Epithelial cell of proximal tubule (primary cell): ENCODE measurements around the gene ECHDC1. TPM values are rescaled to one million over a fixed set of nuclear protein-coding genes. Genes with fewer than 3 reads are reported as not detected.

ENCODE experiments used
- DNase-seq: peaks from one replicate; pipeline ENCODE4 v3.0.0-alpha.2; 2011; ENCODE audit warnings: low read depth
- H3K4me3 ChIP-seq: 2 replicates; pipeline ENCODE4 v1.5.1; 2011; ENCODE audit warnings: low read depth, mild to moderate bottlenecking, low read length
- total RNA-seq: library from RNA; depleted of rRNA; stranded (reverse); fragments of >200 nt; gene quantifications from 2 replicates; pipeline ENCODE4 v1.2.3, GENCODE V29; 2015
- TF ChIP-seq, protein P1 (sequence below): conservative IDR thresholded peaks from 2 replicates; pipeline ENCODE4 v1.5.1; 2012; ENCODE audit warnings: low read depth, mild to moderate bottlenecking, low read length

ECHDC1 gene
- total RNA-seq, 1 donor from 2014 or later = 47.9 TPM

GRCh38 chr6:127300411-127300810 is 43.0 kb downstream of the ECHDC1 start:
- no peak for DNase-seq
- TF ChIP-seq, protein P1, sequence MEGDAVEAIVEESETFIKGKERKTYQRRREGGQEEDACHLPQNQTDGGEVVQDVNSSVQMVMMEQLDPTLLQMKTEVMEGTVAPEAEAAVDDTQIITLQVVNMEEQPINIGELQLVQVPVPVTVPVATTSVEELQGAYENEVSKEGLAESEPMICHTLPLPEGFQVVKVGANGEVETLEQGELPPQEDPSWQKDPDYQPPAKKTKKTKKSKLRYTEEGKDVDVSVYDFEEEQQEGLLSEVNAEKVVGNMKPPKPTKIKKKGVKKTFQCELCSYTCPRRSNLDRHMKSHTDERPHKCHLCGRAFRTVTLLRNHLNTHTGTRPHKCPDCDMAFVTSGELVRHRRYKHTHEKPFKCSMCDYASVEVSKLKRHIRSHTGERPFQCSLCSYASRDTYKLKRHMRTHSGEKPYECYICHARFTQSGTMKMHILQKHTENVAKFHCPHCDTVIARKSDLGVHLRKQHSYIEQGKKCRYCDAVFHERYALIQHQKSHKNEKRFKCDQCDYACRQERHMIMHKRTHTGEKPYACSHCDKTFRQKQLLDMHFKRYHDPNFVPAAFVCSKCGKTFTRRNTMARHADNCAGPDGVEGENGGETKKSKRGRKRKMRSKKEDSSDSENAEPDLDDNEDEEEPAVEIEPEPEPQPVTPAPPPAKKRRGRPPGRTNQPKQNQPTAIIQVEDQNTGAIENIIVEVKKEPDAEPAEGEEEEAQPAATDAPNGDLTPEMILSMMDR = no peak

GRCh38 chr6:127299522-127300240 is 43.7 kb downstream of the ECHDC1 start:
- TF ChIP-seq, protein P1 = no peak
- no peak overlapping the region for H3K4me3 ChIP-seq
- DNase-seq = no peak

More at GRCh38 chr6:127300411-127300810, 43.0 kb downstream of the ECHDC1 start:
- no peak overlapping the region for H3K4me3 ChIP-seq

DNA sequence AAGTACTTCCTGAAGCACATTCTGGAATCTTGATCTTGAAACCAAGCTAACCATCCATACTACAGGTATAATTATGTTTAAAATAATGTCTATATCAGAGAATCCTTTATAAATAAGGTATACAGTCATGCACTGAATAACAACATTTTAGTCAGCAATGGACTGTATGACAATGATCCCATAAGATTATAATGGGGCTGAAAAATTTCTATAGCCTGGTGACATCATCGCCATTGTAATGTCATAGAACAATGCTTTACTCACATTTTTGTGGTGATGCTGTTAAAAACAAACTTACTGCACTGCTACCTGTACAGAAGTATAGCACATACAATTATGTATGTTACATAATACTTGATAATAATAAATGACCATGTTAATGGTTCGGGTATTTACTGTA is 44.9 kb downstream of the ECHDC1 start:
- TF ChIP-seq, protein P1 = no peak
- no peak overlapping the region for H3K4me3 ChIP-seq
- no peak for DNase-seq

DNA sequence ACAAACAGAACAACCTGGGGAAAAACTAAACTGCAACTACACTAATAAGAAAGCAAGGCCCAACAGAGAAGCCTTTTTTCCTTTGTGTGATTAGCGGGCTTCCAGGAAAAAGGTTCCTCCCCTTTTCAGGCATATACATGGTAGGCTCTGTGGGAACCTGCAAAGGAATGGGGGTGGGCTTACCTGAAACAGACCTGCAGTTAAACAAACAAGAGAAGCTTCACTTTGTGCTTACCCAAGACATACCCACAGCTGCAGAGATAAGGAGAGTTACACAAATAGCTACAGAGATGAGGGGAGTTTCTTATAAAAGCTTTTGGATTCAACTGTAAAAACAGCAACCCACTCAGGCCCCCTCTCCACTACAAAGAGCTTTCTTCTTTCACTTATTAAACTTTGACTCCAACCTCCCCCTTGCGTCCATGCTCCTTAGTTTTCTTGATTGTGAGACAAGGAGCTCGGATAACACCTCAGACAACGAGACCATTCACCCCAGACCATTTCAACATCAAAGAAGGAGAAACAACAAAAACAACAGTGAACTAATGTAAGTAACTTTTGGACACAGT is 45.8 kb downstream of the ECHDC1 start:
- no peak overlapping the region for H3K4me3 ChIP-seq
- no peak for DNase-seq
- TF ChIP-seq, protein P1 = no peak

DNA sequence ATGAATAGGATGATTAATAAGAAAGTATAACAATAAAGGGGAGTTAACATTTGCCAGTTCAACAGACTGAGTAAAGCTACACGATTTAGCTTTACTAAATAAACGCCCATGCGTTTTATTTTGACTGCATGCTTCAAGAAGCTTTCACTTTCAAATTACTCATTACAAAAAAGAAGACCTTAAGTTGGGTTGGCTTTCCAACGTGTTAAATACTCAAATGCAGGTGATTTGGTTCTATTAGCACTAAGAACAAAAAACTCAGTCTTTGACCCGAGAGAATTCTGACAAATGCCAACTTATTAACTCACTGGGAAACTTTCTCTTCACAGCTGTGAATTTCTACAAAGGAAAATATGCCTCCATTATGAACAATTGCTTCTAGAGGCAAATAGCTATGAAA is 51.9 kb downstream of the ECHDC1 start:
- H3K4me3 ChIP-seq = peak overlapping the region; percentile 24
- TF ChIP-seq, protein P1 = no peak
- no peak for DNase-seq

- DNase-seq = no peak
- TF ChIP-seq, protein P1 = no peak
- no peak overlapping the region for H3K4me3 ChIP-seq
Measured at GRCh38 chr6:127290391-127291265, 52.8 kb downstream of the ECHDC1 start.
